SK-N-MC (cell line): ENCODE results near the gene NXF1.

Experiments
- DNase-seq: peaks from one replicate; pipeline ENCODE4 v3.0.0-alpha.2; 2011; ENCODE audit warnings: low read depth, low spot score
- H3K27ac ChIP-seq: fragments of 200-600 bp; sonication (generic); 2 replicates; pipeline ENCODE4 v1.5.1; 2016; ENCODE audit warnings: mixed run types
- H3K36me3 ChIP-seq: fragments of 200-600 bp; sonication (generic); 2 replicates; pipeline ENCODE4 v1.6.1; 2017; ENCODE audit warnings: antibody characterized with exemption, low read length, mixed read lengths; ENCODE audit not compliant: insufficient read depth
- H3K4me3 ChIP-seq: fragments of 200-600 bp; sonication (generic); 2 replicates; pipeline ENCODE4 v1.5.1; 2016
- H3K9ac ChIP-seq: fragments of 200-600 bp; sonication (generic); 2 replicates; pipeline ENCODE4 v1.8.0; 2017; ENCODE audit warnings: mixed run types, mixed read lengths; ENCODE audit not compliant: insufficient read length
- H3K9me3 ChIP-seq: fragments of 200-600 bp; sonication (generic); 2 replicates; pipeline ENCODE4 v1.6.1; 2017; ENCODE audit warnings: low read depth, mild to moderate bottlenecking, antibody characterized with exemption, low read length, moderate library complexity, mixed read lengths
- EZH2 ChIP-seq: fragments of 200-600 bp; sonication (generic); IDR thresholded peaks from one replicate; pipeline ENCODE4 v1.6.1; 2017; ENCODE audit warnings: antibody characterized with exemption
- FOXP2 ChIP-seq: optimal IDR thresholded peaks from 2 replicates; pipeline ENCODE3; 2011; ENCODE audit warnings: mild to moderate bottlenecking, moderate library complexity; ENCODE audit not compliant: insufficient read depth; ENCODE audit errors: extremely low read length, control extremely low read depth
- POLR2AphosphoS5 ChIP-seq: IDR thresholded peaks from 2 replicates; pipeline ENCODE4 v1.6.1; 2012; ENCODE audit warnings: mild to moderate bottlenecking, low read depth, low read length, borderline replicate concordance

NXF1 gene

DNA sequence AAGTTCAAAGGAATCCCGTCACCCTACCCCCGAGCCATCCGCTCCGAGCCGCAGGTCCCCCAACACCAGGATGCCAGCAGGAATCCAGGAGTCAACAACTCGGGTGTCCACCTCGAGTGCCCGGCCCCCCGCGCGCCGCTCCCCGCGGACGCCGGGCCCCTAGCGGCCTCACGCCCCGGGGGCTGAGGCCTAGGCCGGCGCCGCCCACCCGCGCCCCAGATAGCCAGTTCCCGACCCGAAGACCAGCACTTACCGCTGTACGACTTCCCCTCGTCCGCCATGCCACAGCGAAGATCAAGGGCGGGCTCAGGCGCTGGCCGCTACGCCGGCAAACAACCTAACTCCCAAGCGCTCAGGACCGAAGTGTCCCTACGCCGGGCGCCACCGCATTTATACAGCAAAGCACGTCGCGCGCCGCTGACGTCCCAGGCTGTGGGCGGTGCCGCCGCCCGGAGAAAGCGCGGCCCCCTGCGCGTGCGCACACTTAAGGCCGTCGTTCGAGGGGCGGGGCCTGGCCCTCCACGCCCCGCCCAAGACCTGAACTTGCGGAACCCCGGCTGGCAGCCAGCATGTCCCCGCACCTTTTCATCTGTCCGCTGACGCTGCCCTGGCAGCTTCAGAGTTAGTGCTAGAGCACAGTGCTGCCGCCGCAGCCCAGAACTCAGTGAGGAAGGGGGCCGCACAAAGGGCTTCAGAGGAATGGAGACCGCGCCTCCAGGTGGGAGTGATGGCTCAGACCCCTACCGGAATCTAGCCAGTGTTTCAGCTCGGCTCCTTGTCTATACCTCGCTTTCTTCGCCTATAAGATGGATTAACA lies at the start of gene NXF1:
Gene NXF1 (minus strand): TSS at position 365 of the 817 bp plus-strand sequence. CDS start 84 bp downstream, at position 281.
- peak within 1 kb of the TSS; percentile 99 for H3K9ac ChIP-seq
- TF ChIP-seq EZH2 (no peak), POLR2AphosphoS5 (peak; percentile 100), FOXP2 (no peak)
- DNase-seq = peak; percentile 60

GRCh38 chr11:62854013-62854824 lies 49.0 kb upstream of the NXF1 start:
- Histone ChIP-seq H3K4me3 (peak overlapping the region; percentile 94), H3K36me3 (peaks cover 49% of the 10 kb centered on the region), H3K9ac (peak overlapping the region; percentile 99), H3K27ac (peak overlapping the region; percentile 97), H3K9me3 (no peaks in the 10 kb centered on the region)
- DNase-seq = no peak
- no peak for TF ChIP-seq FOXP2
- TF ChIP-seq POLR2AphosphoS5 = peak; percentile 2; the same call in 1 of the 2 replicates

More for the DNA sequence above, at the start of gene NXF1:
- no peaks in the 10 kb centered on the region for H3K9me3 ChIP-seq
- H3K36me3 ChIP-seq = peaks cover 28% of the 10 kb centered on the region
- peak within 1 kb of the TSS; percentile 86 for H3K4me3 ChIP-seq
- peak within 1 kb of the TSS; percentile 55 for H3K27ac ChIP-seq

DNA sequence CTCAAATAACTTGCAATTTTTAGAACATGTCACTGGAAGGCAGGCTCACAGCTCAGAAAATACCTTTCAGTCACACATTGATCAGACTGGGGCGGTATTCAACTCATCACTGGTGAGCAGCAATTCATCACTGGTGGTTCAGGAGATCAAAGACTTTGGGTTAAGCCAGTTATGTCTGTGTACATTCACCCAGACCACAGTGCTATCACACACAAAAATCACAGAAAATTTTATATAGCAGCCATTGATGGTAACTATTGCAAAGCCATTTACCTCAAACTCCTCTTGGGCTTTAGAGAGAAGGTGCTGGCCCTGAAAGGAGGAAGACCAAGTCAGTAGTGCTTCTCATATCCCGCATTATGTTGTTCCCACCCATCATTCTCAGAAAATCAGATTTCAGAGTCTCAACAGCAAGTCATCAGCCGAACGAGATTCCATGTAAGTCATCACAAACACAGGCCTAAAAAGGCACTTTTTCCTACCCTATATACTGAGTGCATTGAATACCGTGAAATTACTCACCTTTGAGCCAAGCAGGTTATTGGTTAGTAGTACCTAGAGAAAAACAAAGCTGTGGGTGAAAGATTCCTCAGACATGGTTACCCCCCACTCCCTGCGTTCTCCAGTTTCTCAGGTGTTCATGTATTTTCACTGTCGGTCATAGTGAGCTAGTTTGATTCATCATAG lies 48.2 kb upstream of the NXF1 start:
- no peak for DNase-seq
- Histone ChIP-seq H3K9me3 (no peaks in the 10 kb centered on the region), H3K4me3 (peak overlapping the region; percentile 94), H3K27ac (peak overlapping the region; percentile 97), H3K36me3 (peaks cover 49% of the 10 kb centered on the region), H3K9ac (peak overlapping the region; percentile 99)
- TF ChIP-seq EZH2 (no peak), FOXP2 (no peak), POLR2AphosphoS5 (no peak; the same call in none of the 2 replicates)

GRCh38 chr11:62852523-62853188 lies 47.4 kb upstream of the NXF1 start:
- H3K9me3 ChIP-seq = no peaks in the 10 kb centered on the region
- DNase-seq = no peak
- peak overlapping the region; percentile 99 for H3K9ac ChIP-seq
- TF ChIP-seq POLR2AphosphoS5 = no peak
- TF ChIP-seq FOXP2 = no peak
- no peak for TF ChIP-seq EZH2
- H3K27ac ChIP-seq = peak overlapping the region; percentile 97
- H3K36me3 ChIP-seq = peaks cover 47% of the 10 kb centered on the region
- H3K4me3 ChIP-seq = peak overlapping the region; percentile 94

GRCh38 chr11:62851807-62852522 lies 46.7 kb upstream of the NXF1 start:
- Histone ChIP-seq H3K4me3 (peak overlapping the region; percentile 94), H3K9me3 (no peaks in the 10 kb centered on the region), H3K9ac (peak overlapping the region; percentile 99), H3K27ac (peak overlapping the region; percentile 97), H3K36me3 (peaks cover 43% of the 10 kb centered on the region)
- TF ChIP-seq EZH2 (no peak), FOXP2 (no peak), POLR2AphosphoS5 (no peak)
- no peak for DNase-seq

- H3K4me3 ChIP-seq = no peak overlapping the region
- H3K36me3 ChIP-seq = peaks cover 43% of the 10 kb centered on the region
- no peak overlapping the region for H3K9ac ChIP-seq
- DNase-seq = no peak
- H3K27ac ChIP-seq = peak overlapping the region; percentile 97
- TF ChIP-seq POLR2AphosphoS5 = peak; percentile 86
- no peak for TF ChIP-seq EZH2
- no peak for TF ChIP-seq FOXP2
- H3K9me3 ChIP-seq = no peaks in the 10 kb centered on the region
Observed at GRCh38 chr11:62850911-62851806, 45.9 kb upstream of the NXF1 start.
